HCT116 (cell line): ENCODE results near the gene LAMC2. TPM values are rescaled to one million over a fixed set of nuclear protein-coding genes. Genes with fewer than 3 reads are reported as not detected.

Source experiments
- ATAC-seq: fragments of 200-7000 bp; cut with Tn5 transposase; 2 replicates; pipeline ENCODE4 v1.9.1; 2020; ENCODE audit warnings: mild to moderate bottlenecking, moderate library complexity
- BruUV-seq: library from RNA; stranded (reverse); fragments of 400-500 nt; replicated peaks from 2 replicates; lab custom pipeline; 2021; lab: Mats Ljungman, UMichigan
- CTCF ChIA-PET: fragments of 300-600 bp; sonication (Branson Sonifier 250); formaldehyde crosslinking; loops from one replicate; lab custom pipeline; 2021; ENCODE audit warnings: antibody characterized with exemption; lab: Charles Lee
- POLR2A ChIA-PET: fragments of 300-600, 350-600 bp; sonication (Branson Sonifier 250); formaldehyde crosslinking; loops from one replicate; lab custom pipeline; 2021; ENCODE audit warnings: antibody characterized with exemption; lab: Charles Lee
- RAD21 ChIA-PET, 2 experiments: fragments of 300-600 bp; sonication (Branson Sonifier 250); formaldehyde crosslinking; loops; one replicate each; lab custom pipeline; 2023; ENCODE audit warnings: low total read pairs in 2 of 2; ENCODE audit not compliant: uncharacterized antibody in 2 of 2, unreplicated experiment in 2 of 2, low non-redundant PET in 1 of 2; lab: Charles Lee
- DNase-seq: peaks from one replicate; pipeline ENCODE4 v3.0.0-alpha.2; 2010; ENCODE audit warnings: low read depth, low spot score
- H2AFZ ChIP-seq: fragments of 200-600 bp; shearing (Covaris generic), sonication (generic); 2 replicates; pipeline ENCODE4 v1.6.1; 2017; ENCODE audit warnings: low read depth, mixed run types, mixed read lengths, antibody characterized with exemption, low read length; ENCODE audit not compliant: poor library complexity, severe bottlenecking
- H3K27ac ChIP-seq: 2 replicates; pipeline ENCODE4 v1.5.1; 2012; ENCODE audit warnings: low read depth, low read length
- H3K27me3 ChIP-seq: fragments of 200-600 bp; sonication (generic); 2 replicates; pipeline ENCODE4 v1.6.1; 2016; ENCODE audit warnings: mixed run types, low read length, mixed read lengths; ENCODE audit not compliant: insufficient read depth
- H3K36me3 ChIP-seq, 2 experiments: fragments of 200-500 bp in 1 of 2; fragments of 200-600 bp in 1 of 2; sonication (Bioruptor generic) in 1 of 2; sonication (generic) in 1 of 2; 2 replicates each; pipeline versions ENCODE4 v1.5.1 to v1.6.1; 2014 to 2016; ENCODE audit warnings: low read length in 2 of 2, inconsistent platforms in 1 of 2, mixed read lengths in 1 of 2, mixed run types in 1 of 2; ENCODE audit not compliant: insufficient read depth in 2 of 2, control insufficient read depth in 1 of 2
- H3K4me1 ChIP-seq, 2 experiments: fragments of 200-600 bp in 1 of 2; sonication (generic) in 1 of 2; 2 replicates each; pipeline versions ENCODE4 v1.5.1 to v1.6.1; 2012 to 2017; ENCODE audit warnings: low read length in 2 of 2, inconsistent platforms in 1 of 2, mild to moderate bottlenecking in 1 of 2, mixed read lengths in 1 of 2, mixed run types in 1 of 2, moderate library complexity in 1 of 2; ENCODE audit not compliant: insufficient read depth in 2 of 2, control insufficient read depth in 1 of 2
- H3K4me2 ChIP-seq: fragments of 200-600 bp; sonication (generic); 2 replicates; pipeline ENCODE4 v1.6.1; 2017; ENCODE audit warnings: mixed run types, low read length, mixed read lengths
- H3K4me3 ChIP-seq, 2 experiments: fragments of 200-600 bp in 1 of 2; sonication (generic) in 1 of 2; replicated peaks in 1 of 2; 2 replicates each; pipeline ENCODE4 v1.5.1; 2011 to 2016; ENCODE audit warnings: low read length in 2 of 2, control low read depth in 1 of 2, low read depth in 1 of 2, mild to moderate bottlenecking in 1 of 2, mixed read lengths in 1 of 2, mixed run types in 1 of 2
- H3K79me2 ChIP-seq: fragments of 200-600 bp; sonication (generic); 2 replicates; pipeline ENCODE4 v1.6.1; 2017; ENCODE audit warnings: mild to moderate bottlenecking, mixed run types, low read length, moderate library complexity, mixed read lengths; ENCODE audit not compliant: insufficient read depth
- H3K9ac ChIP-seq: fragments of 200-600 bp; sonication (generic); 2 replicates; pipeline ENCODE4 v1.6.1; 2016; ENCODE audit warnings: low read length, mixed read lengths
- H3K9me2 ChIP-seq: fragments of 200-600 bp; sonication (generic), shearing (Covaris generic); 2 replicates; pipeline ENCODE4 v1.6.1; 2017; ENCODE audit warnings: mixed run types, mild to moderate bottlenecking, moderate library complexity; ENCODE audit not compliant: insufficient read depth
- H3K9me3 ChIP-seq, 2 experiments: fragments of 200-500 bp in 1 of 2; fragments of 200-600 bp in 1 of 2; sonication (Bioruptor generic) in 1 of 2; sonication (generic) in 1 of 2; 2 replicates each; pipeline ENCODE4 v1.6.1; 2014 to 2017; ENCODE audit warnings: low read length in 2 of 2, mixed read lengths in 2 of 2, inconsistent platforms in 1 of 2, low read depth in 1 of 2, mild to moderate bottlenecking in 1 of 2, mixed run types in 1 of 2, moderate library complexity in 1 of 2; ENCODE audit not compliant: control insufficient read depth in 1 of 2, insufficient read depth in 1 of 2
- H4K20me1 ChIP-seq: fragments of 200-600 bp; sonication (generic), shearing (Covaris generic); 2 replicates; pipeline ENCODE4 v1.6.1; 2017; ENCODE audit warnings: mixed run types, mild to moderate bottlenecking, moderate library complexity; ENCODE audit not compliant: insufficient read depth
- ATF3 ChIP-seq: IDR thresholded peaks from 2 replicates; pipeline ENCODE4 v1.6.1; 2012
- EGR1 ChIP-seq: IDR thresholded peaks from 2 replicates; pipeline ENCODE4 v1.6.1; 2012; ENCODE audit warnings: low read depth
- EZH2 ChIP-seq: fragments of 200-600 bp; sonication (generic); IDR thresholded peaks from 2 replicates; pipeline ENCODE4 v1.6.1; 2017; ENCODE audit warnings: antibody characterized with exemption, mixed run types
- EZH2phosphoT487 ChIP-seq: fragments of 200-600 bp; IDR thresholded peaks from 2 replicates; pipeline ENCODE4 v1.6.1; 2018; ENCODE audit warnings: antibody characterized with exemption, borderline replicate concordance
- FOSL1 ChIP-seq: IDR thresholded peaks from 2 replicates; pipeline ENCODE4 v1.6.1; 2012; ENCODE audit warnings: low read depth
- JUND ChIP-seq: IDR thresholded peaks from 2 replicates; pipeline ENCODE4 v1.6.1; 2012
- MAX ChIP-seq: IDR thresholded peaks from 2 replicates; pipeline ENCODE4 v1.6.1; 2012
- POLR2A ChIP-seq: IDR thresholded peaks from 2 replicates; pipeline ENCODE4 v1.7.0; 2011; ENCODE audit warnings: borderline replicate concordance; ENCODE audit not compliant: insufficient read depth, insufficient read length; ENCODE audit errors: extremely low read depth
- POLR2AphosphoS5 ChIP-seq: IDR thresholded peaks from 2 replicates; pipeline ENCODE4 v1.6.1; 2011; ENCODE audit warnings: mild to moderate bottlenecking, low read depth, low read length, moderate library complexity
- RAD21 ChIP-seq: IDR thresholded peaks from 2 replicates; pipeline ENCODE4 v1.6.1; 2012; ENCODE audit warnings: low read depth, mild to moderate bottlenecking
- SIN3A ChIP-seq: IDR thresholded peaks from 2 replicates; pipeline ENCODE4 v1.6.1; 2012; ENCODE audit warnings: low read depth
- SP1 ChIP-seq: IDR thresholded peaks from 2 replicates; pipeline ENCODE4 v1.6.1; 2012; ENCODE audit warnings: low read depth
- SRF ChIP-seq: IDR thresholded peaks from 2 replicates; pipeline ENCODE4 v1.6.1; 2012; ENCODE audit warnings: low read depth
- TCF7L2 ChIP-seq: IDR thresholded peaks from 2 replicates; pipeline ENCODE4 v1.7.0; 2011; ENCODE audit warnings: borderline replicate concordance, inconsistent platforms; ENCODE audit not compliant: insufficient read depth, insufficient read length; ENCODE audit errors: extremely low read depth
- ZBTB33 ChIP-seq: IDR thresholded peaks from 2 replicates; pipeline ENCODE4 v1.6.1; 2011; ENCODE audit warnings: mild to moderate bottlenecking, low read length, moderate library complexity; ENCODE audit not compliant: insufficient replicate concordance; ENCODE audit errors: extremely low read depth
- ZFX ChIP-seq: fragments of 450-650 bp; IDR thresholded peaks from 2 replicates; pipeline ENCODE4 v1.6.1; 2017
- ZNF274 ChIP-seq: fragments of 200-500 bp; sonication (Bioruptor generic); IDR thresholded peaks from 2 replicates; pipeline ENCODE4 v1.6.1; 2014; ENCODE audit warnings: mild to moderate bottlenecking, low read depth, low read length, inconsistent platforms
- intact Hi-C: fragments of 100-400 bp; cut with micrococcal nuclease; formaldehyde crosslinking; loops from 2 replicates; pipeline ENCODE4 v1.10.0; 2022
- total RNA-seq: library from RNA; stranded (reverse); gene quantifications from one replicate; pipeline ENCODE4 v1.2.1, GENCODE V29; 2021; ENCODE audit not compliant: unreplicated experiment

The LAMC2 gene
- total RNA-seq, 1 experiment from 2014 or later = 22.2 TPM

GRCh38 chr1:183218971-183219615, 33.0 kb downstream of the LAMC2 start:
- Histone ChIP-seq H3K4me2 (no peak overlapping the region), H3K36me3 (no peaks in the 10 kb centered on the region), H3K9me2 (no peaks in the 10 kb centered on the region), H3K79me2 (no peaks in the 10 kb centered on the region), H2AFZ (no peak overlapping the region), H3K4me3 (no peak overlapping the region), H3K27me3 (no peaks in the 10 kb centered on the region), H3K9ac (no peak overlapping the region), H4K20me1 (no peaks in the 10 kb centered on the region), H3K4me1 (no peaks in the 10 kb centered on the region), H3K27ac (no peak overlapping the region), H3K9me3 (no peaks in the 10 kb centered on the region)
- no TSS peak for BruUV-seq
- RAD21 ChIA-PET = no interaction called here
- POLR2A ChIA-PET = no interaction called here
- TF ChIP-seq EZH2phosphoT487 (no peak), ATF3 (no peak), POLR2AphosphoS5 (no peak), ZNF274 (no peak), MAX (no peak), EGR1 (no peak), FOSL1 (no peak), EZH2 (no peak), JUND (no peak), ZBTB33 (no peak), TCF7L2 (no peak), SRF (no peak), SIN3A (no peak), POLR2A (no peak), RAD21 (no peak), SP1 (no peak), ZFX (no peak)
- ATAC-seq = no peak
- no peak for DNase-seq
- intact Hi-C loops = no loop called here
- CTCF ChIA-PET = no interaction called here
